GM23338 (cell line): ENCODE data around the gene EFTUD2. TPM values are rescaled to one million over a fixed set of nuclear protein-coding genes. Genes with fewer than 3 reads are reported as not detected.

Experiments used
- ATAC-seq: fragments of 200-7000 bp; cut with Tn5 transposase; 3 replicates; pipeline ENCODE4 v1.9.1; 2020
- DNase-seq: peaks from one replicate; pipeline ENCODE4 v3.0.0-alpha.2; 2015; ENCODE audit warnings: low spot score
- H2AFZ ChIP-seq: fragments of 200-600 bp; sonication (generic); 2 replicates; pipeline ENCODE4 v1.8.0; 2016; ENCODE audit warnings: antibody characterized with exemption, mild to moderate bottlenecking, moderate library complexity
- H3F3A ChIP-seq: fragments of 200-600 bp; sonication (generic); replicated peaks from 2 replicates; pipeline ENCODE4 v1.8.0; 2017; ENCODE audit warnings: antibody characterized with exemption, mixed run types, low read depth
- H3K27ac ChIP-seq: fragments of 200-600 bp; sonication (generic); 2 replicates; pipeline ENCODE4 v1.6.1; 2016; ENCODE audit warnings: low read depth
- H3K27me3 ChIP-seq: fragments of 200-600 bp; sonication (generic); 2 replicates; pipeline ENCODE4 v1.8.0; 2016; ENCODE audit warnings: mild to moderate bottlenecking, mixed run types, moderate library complexity; ENCODE audit not compliant: insufficient read depth
- H3K36me3 ChIP-seq: fragments of 200-600 bp; sonication (generic); 2 replicates; pipeline ENCODE4 v1.8.0; 2016; ENCODE audit warnings: mild to moderate bottlenecking; ENCODE audit not compliant: insufficient read depth
- H3K4me1 ChIP-seq: fragments of 200-600 bp; sonication (generic); 2 replicates; pipeline ENCODE4 v1.8.0; 2016; ENCODE audit warnings: mild to moderate bottlenecking, moderate library complexity; ENCODE audit not compliant: insufficient read depth
- H3K4me2 ChIP-seq: fragments of 200-600 bp; sonication (generic); 2 replicates; pipeline ENCODE4 v1.7.1; 2017; ENCODE audit warnings: mixed run types
- H3K4me3 ChIP-seq: fragments of 200-600 bp; sonication (generic); 2 replicates; pipeline ENCODE4 v1.6.1; 2016; ENCODE audit warnings: mixed run types
- H3K79me2 ChIP-seq: fragments of 200-600 bp; sonication (generic); replicated peaks from 2 replicates; pipeline ENCODE4 v1.8.0; 2017; ENCODE audit warnings: mild to moderate bottlenecking; ENCODE audit not compliant: insufficient read depth
- H3K9me2 ChIP-seq: fragments of 200-600 bp; sonication (generic); 2 replicates; pipeline ENCODE4 v1.8.0; 2017; ENCODE audit not compliant: insufficient read depth
- H4K20me1 ChIP-seq: fragments of 200-600 bp; sonication (generic); replicated peaks from 2 replicates; pipeline ENCODE4 v1.8.0; 2017; ENCODE audit warnings: mild to moderate bottlenecking; ENCODE audit not compliant: insufficient read depth
- H3K27ac Mint-ChIP-seq: 2 replicates; pipeline ENCODE4 v1.8.0; 2020; ENCODE audit warnings: inconsistent platforms, mild to moderate bottlenecking, moderate library complexity, mixed read lengths
- H3K27me3 Mint-ChIP-seq: 3 replicates; pipeline ENCODE4 v1.8.0; 2022; ENCODE audit warnings: low read depth, mild to moderate bottlenecking, moderate library complexity, mixed read lengths, inconsistent platforms; ENCODE audit not compliant: insufficient read depth, poor library complexity
- H3K36me3 Mint-ChIP-seq: 3 replicates; pipeline ENCODE4 v1.8.0; 2021; ENCODE audit warnings: low read depth, mild to moderate bottlenecking, inconsistent platforms, moderate library complexity, mixed read lengths
- H3K4me1 Mint-ChIP-seq: 3 replicates; pipeline ENCODE4 v1.8.0; 2020; ENCODE audit warnings: mild to moderate bottlenecking, inconsistent platforms, mixed read lengths
- H3K4me3 Mint-ChIP-seq: 3 replicates; pipeline ENCODE4 v1.8.0; 2021; ENCODE audit warnings: moderate library complexity, mild to moderate bottlenecking, inconsistent platforms, mixed read lengths
- H3K9me3 Mint-ChIP-seq: 3 replicates; pipeline ENCODE4 v1.8.0; 2020; ENCODE audit warnings: moderate library complexity, mild to moderate bottlenecking, inconsistent platforms, mixed read lengths
- CREB1 ChIP-seq: fragments of 250-450 bp; sonication (Bioruptor Pico); IDR thresholded peaks from 2 replicates; pipeline ENCODE4 v1.5.0; 2020; ENCODE audit warnings: low read depth, mild to moderate bottlenecking, moderate library complexity
- EZH2 ChIP-seq: fragments of 200-600 bp; sonication (generic); IDR thresholded peaks from one replicate; pipeline ENCODE4 v1.8.0; 2017; ENCODE audit warnings: antibody characterized with exemption, mild to moderate bottlenecking, low read depth; ENCODE audit not compliant: unreplicated experiment
- EZH2phosphoT487 ChIP-seq: fragments of 200-600 bp; sonication (generic); IDR thresholded peaks from one replicate; pipeline ENCODE4 v1.8.1; 2018; ENCODE audit warnings: antibody characterized with exemption; ENCODE audit not compliant: unreplicated experiment
- JUNB ChIP-seq: IDR thresholded peaks from one replicate; pipeline ENCODE4 v1.6.1; 2016; ENCODE audit warnings: antibody characterized with exemption; ENCODE audit not compliant: unreplicated experiment
- NANOG ChIP-seq: IDR thresholded peaks from 2 replicates; pipeline ENCODE4 v1.6.1; 2016; ENCODE audit warnings: antibody characterized with exemption, borderline replicate concordance
- ZNF114 ChIP-seq: fragments of 250-450 bp; sonication (Bioruptor Pico); IDR thresholded peaks from 2 replicates; pipeline ENCODE4 v1.5.0; 2020; ENCODE audit warnings: mild to moderate bottlenecking, moderate library complexity
- ZNF331 ChIP-seq: fragments of 250-450 bp; sonication (Bioruptor Pico); IDR thresholded peaks from 2 replicates; pipeline ENCODE4 v1.5.0; 2020; ENCODE audit warnings: low read depth, mild to moderate bottlenecking, moderate library complexity
- polyA plus RNA-seq: library from polyadenylated mRNA; unstranded; fragments of >200 nt; fragmentation: Nextera tagmentation; extraction: Ambion mirVana; gene quantifications from 2 replicates; pipeline ENCODE4 v1.2.1, GENCODE V29; 2016
- total RNA-seq: library from RNA; depleted of rRNA; stranded (reverse); fragments of >200 nt; shearing (Covaris generic); gene quantifications from 2 replicates; pipeline ENCODE4 v1.2.3, GENCODE V29; 2014
- TF ChIP-seq, protein P1 (sequence below), 2 experiments: fragments of 200-600 bp in 1 of 2; sonication (generic) in 1 of 2; conservative IDR thresholded peaks; 2 replicates each; pipeline versions ENCODE4 v1.5.1 to v1.6.1; 2016 to 2017; ENCODE audit warnings: antibody characterized with exemption in 2 of 2, low read depth in 2 of 2, mild to moderate bottlenecking in 2 of 2, moderate library complexity in 1 of 2
- TF ChIP-seq, protein P2 (sequence below): fragments of 250-450 bp; sonication (Bioruptor Pico); IDR thresholded peaks from 2 replicates; pipeline ENCODE4 v1.5.0; 2020; ENCODE audit warnings: mild to moderate bottlenecking, moderate library complexity
- TF ChIP-seq, protein P3 (sequence below): IDR thresholded peaks from 2 replicates; pipeline ENCODE4 v1.6.1; 2016; ENCODE audit warnings: antibody characterized with exemption

The EFTUD2 gene
- total and polyA plus RNA-seq, 2 experiments from 2014 or later: 61.6 to 196 TPM

DNA sequence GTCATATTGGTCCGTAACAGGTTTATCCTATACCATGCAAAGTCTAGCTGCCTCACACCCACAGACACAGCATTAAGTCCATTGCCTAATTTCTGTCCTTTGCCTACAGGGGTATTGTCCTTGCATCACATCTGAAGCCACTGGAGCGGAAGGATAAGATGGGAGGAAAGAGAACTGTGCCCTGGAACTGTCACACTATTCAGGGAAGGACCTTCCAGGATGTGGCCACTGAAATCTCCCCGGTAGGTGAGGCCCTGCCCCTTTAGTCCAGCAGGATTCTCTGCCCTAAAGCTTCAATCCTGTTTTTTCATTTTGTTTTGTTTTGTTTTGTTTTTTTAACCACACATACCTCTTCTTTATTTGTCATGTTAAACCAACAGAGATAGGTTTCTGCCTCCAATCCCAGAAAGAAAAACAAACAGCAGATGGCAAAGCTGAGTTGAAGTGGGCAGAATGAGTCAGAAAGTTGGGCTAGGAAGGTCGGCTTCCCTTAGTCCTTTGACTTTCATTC, 2.2 kb upstream of the EFTUD2 start:
- ATAC-seq (no peak), DNase-seq (no peak)
- peaks cover 14% of the 10 kb centered on the region; the same call in 1 of the 2 replicates for H3K4me1 ChIP-seq
- H3K27ac Mint-ChIP-seq: no peak overlapping the region
- H3K27me3 ChIP-seq: no peaks in the 10 kb centered on the region
- H3K4me1 Mint-ChIP-seq: peaks cover 17% of the 10 kb centered on the region
- no peak overlapping the region for H3K4me2 ChIP-seq
- peaks cover 21% of the 10 kb centered on the region for H3K27me3 Mint-ChIP-seq
- H3K4me3 Mint-ChIP-seq: no peak overlapping the region
- no peak overlapping the region for H3K27ac ChIP-seq
- H3K4me3 ChIP-seq: no peak overlapping the region
- H3F3A ChIP-seq: no peaks in the 10 kb centered on the region; the same call in 1 of the 2 replicates
- TF ChIP-seq EZH2 (no peak), CREB1 (CRISPR knock-in tag) (no peak), ZNF114 (no peak)
- TF ChIP-seq, protein P1, sequence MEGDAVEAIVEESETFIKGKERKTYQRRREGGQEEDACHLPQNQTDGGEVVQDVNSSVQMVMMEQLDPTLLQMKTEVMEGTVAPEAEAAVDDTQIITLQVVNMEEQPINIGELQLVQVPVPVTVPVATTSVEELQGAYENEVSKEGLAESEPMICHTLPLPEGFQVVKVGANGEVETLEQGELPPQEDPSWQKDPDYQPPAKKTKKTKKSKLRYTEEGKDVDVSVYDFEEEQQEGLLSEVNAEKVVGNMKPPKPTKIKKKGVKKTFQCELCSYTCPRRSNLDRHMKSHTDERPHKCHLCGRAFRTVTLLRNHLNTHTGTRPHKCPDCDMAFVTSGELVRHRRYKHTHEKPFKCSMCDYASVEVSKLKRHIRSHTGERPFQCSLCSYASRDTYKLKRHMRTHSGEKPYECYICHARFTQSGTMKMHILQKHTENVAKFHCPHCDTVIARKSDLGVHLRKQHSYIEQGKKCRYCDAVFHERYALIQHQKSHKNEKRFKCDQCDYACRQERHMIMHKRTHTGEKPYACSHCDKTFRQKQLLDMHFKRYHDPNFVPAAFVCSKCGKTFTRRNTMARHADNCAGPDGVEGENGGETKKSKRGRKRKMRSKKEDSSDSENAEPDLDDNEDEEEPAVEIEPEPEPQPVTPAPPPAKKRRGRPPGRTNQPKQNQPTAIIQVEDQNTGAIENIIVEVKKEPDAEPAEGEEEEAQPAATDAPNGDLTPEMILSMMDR (conservative IDR thresholded peaks at IDR 0.05; ENCODE audit: low read depth in 2 of 2): no peak
- H4K20me1 ChIP-seq: peaks cover 3% of the 10 kb centered on the region; the same call in 1 of the 2 replicates
- H3K36me3 Mint-ChIP-seq: no peaks in the 10 kb centered on the region; the same call in 2 of the 3 replicates
- no peak overlapping the region for H2AFZ ChIP-seq
- no peaks in the 10 kb centered on the region for H3K36me3 ChIP-seq
- no peaks in the 10 kb centered on the region for H3K9me2 ChIP-seq
- H3K79me2 ChIP-seq: peaks cover 26% of the 10 kb centered on the region
- H3K9me3 Mint-ChIP-seq: no peaks in the 10 kb centered on the region

DNA sequence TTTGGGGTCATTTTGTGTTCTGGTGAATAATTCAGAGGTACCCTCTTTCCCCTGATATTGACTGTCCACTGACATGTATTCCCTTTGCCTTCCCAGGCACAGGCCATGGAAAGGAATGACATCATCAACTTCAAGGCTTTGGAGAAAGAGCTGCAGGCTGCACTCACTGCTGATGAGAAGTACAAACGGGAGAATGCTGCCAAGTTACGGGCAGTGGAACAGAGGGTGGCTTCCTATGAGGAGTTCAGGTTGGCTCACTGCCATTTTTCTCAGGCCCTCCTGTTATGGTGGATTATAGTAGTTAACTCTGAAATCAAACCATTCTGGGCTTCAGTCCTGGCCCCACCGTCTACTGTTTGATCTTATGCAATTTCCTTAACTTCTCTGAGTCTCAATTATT, 1.6 kb upstream of the EFTUD2 start:
- H3K4me3 Mint-ChIP-seq: no peak overlapping the region
- no peak overlapping the region for H2AFZ ChIP-seq
- TF ChIP-seq, protein P2, sequence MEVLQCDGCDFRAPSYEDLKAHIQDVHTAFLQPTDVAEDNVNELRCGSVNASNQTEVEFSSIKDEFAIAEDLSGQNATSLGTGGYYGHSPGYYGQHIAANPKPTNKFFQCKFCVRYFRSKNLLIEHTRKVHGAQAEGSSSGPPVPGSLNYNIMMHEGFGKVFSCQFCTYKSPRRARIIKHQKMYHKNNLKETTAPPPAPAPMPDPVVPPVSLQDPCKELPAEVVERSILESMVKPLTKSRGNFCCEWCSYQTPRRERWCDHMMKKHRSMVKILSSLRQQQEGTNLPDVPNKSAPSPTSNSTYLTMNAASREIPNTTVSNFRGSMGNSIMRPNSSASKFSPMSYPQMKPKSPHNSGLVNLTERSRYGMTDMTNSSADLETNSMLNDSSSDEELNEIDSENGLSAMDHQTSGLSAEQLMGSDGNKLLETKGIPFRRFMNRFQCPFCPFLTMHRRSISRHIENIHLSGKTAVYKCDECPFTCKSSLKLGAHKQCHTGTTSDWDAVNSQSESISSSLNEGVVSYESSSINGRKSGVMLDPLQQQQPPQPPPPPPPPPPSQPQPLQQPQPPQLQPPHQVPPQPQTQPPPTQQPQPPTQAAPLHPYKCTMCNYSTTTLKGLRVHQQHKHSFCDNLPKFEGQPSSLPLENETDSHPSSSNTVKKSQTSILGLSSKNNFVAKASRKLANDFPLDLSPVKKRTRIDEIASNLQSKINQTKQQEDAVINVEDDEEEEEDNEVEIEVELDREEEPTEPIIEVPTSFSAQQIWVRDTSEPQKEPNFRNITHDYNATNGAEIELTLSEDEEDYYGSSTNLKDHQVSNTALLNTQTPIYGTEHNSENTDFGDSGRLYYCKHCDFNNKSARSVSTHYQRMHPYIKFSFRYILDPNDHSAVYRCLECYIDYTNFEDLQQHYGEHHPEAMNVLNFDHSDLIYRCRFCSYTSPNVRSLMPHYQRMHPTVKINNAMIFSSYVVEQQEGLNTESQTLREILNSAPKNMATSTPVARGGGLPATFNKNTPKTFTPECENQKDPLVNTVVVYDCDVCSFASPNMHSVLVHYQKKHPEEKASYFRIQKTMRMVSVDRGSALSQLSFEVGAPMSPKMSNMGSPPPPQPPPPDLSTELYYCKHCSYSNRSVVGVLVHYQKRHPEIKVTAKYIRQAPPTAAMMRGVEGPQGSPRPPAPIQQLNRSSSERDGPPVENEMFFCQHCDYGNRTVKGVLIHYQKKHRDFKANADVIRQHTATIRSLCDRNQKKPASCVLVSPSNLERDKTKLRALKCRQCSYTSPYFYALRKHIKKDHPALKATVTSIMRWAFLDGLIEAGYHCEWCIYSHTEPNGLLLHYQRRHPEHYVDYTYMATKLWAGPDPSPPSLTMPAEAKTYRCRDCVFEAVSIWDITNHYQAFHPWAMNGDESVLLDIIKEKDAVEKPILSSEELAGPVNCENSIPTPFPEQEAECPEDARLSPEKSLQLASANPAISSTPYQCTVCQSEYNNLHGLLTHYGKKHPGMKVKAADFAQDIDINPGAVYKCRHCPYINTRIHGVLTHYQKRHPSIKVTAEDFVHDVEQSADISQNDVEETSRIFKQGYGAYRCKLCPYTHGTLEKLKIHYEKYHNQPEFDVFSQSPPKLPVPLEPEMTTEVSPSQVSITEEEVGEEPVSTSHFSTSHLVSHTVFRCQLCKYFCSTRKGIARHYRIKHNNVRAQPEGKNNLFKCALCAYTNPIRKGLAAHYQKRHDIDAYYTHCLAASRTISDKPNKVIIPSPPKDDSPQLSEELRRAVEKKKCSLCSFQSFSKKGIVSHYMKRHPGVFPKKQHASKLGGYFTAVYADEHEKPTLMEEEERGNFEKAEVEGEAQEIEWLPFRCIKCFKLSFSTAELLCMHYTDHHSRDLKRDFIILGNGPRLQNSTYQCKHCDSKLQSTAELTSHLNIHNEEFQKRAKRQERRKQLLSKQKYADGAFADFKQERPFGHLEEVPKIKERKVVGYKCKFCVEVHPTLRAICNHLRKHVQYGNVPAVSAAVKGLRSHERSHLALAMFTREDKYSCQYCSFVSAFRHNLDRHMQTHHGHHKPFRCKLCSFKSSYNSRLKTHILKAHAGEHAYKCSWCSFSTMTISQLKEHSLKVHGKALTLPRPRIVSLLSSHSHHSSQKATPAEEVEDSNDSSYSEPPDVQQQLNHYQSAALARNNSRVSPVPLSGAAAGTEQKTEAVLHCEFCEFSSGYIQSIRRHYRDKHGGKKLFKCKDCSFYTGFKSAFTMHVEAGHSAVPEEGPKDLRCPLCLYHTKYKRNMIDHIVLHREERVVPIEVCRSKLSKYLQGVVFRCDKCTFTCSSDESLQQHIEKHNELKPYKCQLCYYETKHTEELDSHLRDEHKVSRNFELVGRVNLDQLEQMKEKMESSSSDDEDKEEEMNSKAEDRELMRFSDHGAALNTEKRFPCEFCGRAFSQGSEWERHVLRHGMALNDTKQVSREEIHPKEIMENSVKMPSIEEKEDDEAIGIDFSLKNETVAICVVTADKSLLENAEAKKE (CRISPR knock-in tag): no peak
- no peak for TF ChIP-seq NANOG
- no peak for TF ChIP-seq ZNF331 (CRISPR knock-in tag)
- TF ChIP-seq JUNB: no peak
- no peak for TF ChIP-seq EZH2phosphoT487
- no peak for TF ChIP-seq ZNF114
- TF ChIP-seq, protein P1 (conservative IDR thresholded peaks at IDR 0.05; ENCODE audit: low read depth in 2 of 2): no peak
- TF ChIP-seq, protein P3, sequence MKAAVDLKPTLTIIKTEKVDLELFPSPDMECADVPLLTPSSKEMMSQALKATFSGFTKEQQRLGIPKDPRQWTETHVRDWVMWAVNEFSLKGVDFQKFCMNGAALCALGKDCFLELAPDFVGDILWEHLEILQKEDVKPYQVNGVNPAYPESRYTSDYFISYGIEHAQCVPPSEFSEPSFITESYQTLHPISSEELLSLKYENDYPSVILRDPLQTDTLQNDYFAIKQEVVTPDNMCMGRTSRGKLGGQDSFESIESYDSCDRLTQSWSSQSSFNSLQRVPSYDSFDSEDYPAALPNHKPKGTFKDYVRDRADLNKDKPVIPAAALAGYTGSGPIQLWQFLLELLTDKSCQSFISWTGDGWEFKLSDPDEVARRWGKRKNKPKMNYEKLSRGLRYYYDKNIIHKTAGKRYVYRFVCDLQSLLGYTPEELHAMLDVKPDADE: no peak

More for the DNA sequence above, 1.6 kb upstream of the EFTUD2 start:
- ATAC-seq: no peak
- H3K9me2 ChIP-seq: no peaks in the 10 kb centered on the region
- peaks cover 3% of the 10 kb centered on the region; the same call in 1 of the 2 replicates for H4K20me1 ChIP-seq
- DNase-seq: no peak
- H3K27ac Mint-ChIP-seq: no peak overlapping the region
- H3K36me3 ChIP-seq: no peaks in the 10 kb centered on the region; the same call in 1 of the 2 replicates
- peaks cover 12% of the 10 kb centered on the region for H3K4me1 Mint-ChIP-seq
- H3K4me3 ChIP-seq: no peak overlapping the region
- H3K27me3 ChIP-seq: no peaks in the 10 kb centered on the region
- H3K4me1 ChIP-seq: peaks cover 14% of the 10 kb centered on the region; the same call in 1 of the 2 replicates
- H3K36me3 Mint-ChIP-seq: peaks cover 3% of the 10 kb centered on the region; the same call in 1 of the 3 replicates
- peaks cover 32% of the 10 kb centered on the region for H3K79me2 ChIP-seq
- no peak overlapping the region for H3K27ac ChIP-seq
- H3K9me3 Mint-ChIP-seq: no peaks in the 10 kb centered on the region
- H3K4me2 ChIP-seq: no peak overlapping the region
- H3F3A ChIP-seq: no peaks in the 10 kb centered on the region; the same call in 1 of the 2 replicates
- H3K27me3 Mint-ChIP-seq: peaks cover 16% of the 10 kb centered on the region
